Measurements from ENCODE around the gene EFNA1.
"Not testable (repeated sequence)": the region's sequence is repeated elsewhere in the genome, so short reads cannot be mapped to it uniquely, and the experiment has no call there.

The EFNA1 gene

GRCh38 chr1:155092641-155093040 lies 35.0 kb upstream of the EFNA1 start:
- DNase-seq, result no peak

DNA sequence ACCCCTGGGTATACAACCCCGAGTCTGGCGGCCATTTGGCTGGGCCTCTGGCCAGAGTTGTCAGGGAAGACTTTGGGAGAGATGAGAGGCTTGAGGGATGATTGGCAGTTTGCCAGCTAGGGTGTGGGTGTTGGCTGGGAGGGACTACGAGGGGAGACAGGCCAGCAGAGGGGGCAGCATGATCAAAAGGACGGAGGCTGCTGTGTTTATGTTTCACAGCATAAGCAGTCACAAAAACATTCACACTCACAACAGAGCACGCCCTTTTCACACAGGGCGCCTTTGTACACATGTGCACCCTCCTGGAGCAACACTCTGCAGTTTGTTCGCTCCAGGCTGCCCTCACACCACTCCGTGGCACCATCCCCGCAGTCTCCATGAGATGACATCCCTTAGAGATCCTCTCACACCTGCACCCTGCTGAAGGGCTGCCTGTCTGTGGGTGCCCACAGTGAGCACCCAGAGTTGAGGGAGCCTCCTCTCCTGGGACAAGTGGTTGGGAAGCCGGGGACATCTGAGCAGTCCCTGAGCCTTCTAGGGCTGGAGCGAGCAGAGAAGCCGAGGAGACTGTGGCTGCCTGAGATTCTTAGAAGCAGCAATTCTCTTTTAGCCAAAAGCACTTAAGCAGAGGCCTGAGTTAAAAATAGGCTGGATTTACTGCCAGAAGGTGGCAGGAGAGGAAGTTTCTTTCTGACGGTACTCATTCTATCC lies 33.6 kb upstream of the EFNA1 start:
- no peak for DNase-seq

DNA sequence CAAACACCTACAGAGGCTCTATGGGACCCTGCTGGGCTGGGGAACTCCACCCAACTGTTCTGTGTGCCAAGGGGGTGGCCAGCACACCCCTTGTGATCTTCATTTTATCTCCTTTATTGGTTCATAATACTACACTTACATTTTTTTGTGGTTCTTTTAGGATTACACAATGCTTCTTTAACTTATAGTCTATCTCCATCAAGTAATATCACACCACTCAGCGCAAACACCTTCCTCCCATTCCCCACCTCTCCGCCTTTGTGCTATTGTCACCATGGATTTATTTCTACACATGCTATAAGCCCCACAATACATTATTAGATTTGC lies 33.1 kb upstream of the EFNA1 start:
- DNase-seq, result no peak

DNA sequence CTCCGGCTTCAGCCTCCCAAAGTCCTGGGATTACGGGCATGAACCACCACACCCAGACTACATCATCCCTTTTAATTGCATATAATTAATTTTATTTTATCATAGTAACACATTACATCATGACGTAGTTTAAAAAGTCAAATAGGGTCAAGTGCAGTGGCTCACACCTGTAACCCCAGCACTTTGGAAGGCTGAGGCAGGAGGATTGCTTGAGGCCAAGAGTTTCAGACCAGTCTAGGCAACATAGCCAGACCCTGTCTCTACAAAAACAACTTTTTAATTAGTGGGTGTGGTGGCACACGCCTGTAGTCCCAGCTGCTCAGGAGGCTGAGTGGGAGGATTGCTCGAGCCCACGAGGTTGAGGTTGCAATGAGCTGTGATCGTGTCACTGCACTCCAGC lies 28.3 kb upstream of the EFNA1 start:
- no peak for DNase-seq

GRCh38 chr1:155103325-155103724 lies 24.4 kb upstream of the EFNA1 start:
- no peak for DNase-seq

- DNase-seq, result no peak
Measured at GRCh38 chr1:155104605-155105534, 22.8 kb upstream of the EFNA1 start.

- no peak for DNase-seq
Measured at GRCh38 chr1:155105604-155106011, 22.1 kb upstream of the EFNA1 start.

- no peak for DNase-seq
Measured at GRCh38 chr1:155106862-155107261, 20.8 kb upstream of the EFNA1 start.

- no peak for DNase-seq
Measured at GRCh38 chr1:155107309-155108264, 20.1 kb upstream of the EFNA1 start.

- no peak for DNase-seq
Measured at GRCh38 chr1:155108296-155108695, 19.4 kb upstream of the EFNA1 start.

DNA sequence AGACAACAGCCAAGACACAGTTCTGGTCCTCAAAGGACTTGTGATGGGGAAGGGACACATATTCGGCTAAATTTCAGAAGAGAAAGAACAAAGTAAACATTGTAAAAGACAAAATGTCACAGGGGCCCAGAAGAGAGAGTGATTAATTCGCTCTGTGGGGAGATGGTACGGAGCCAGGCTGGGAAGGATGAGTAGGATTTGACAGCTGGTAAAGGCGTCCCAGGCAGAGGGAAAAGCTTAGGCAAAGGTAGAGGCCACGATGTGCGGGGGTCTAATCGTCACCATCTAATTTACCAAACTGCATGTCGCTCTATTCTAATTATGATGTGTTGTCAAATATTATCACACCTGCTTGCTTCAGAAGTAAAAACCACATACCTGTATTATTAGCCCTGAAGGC lies 17.3 kb upstream of the EFNA1 start:
- no peak for DNase-seq

DNA sequence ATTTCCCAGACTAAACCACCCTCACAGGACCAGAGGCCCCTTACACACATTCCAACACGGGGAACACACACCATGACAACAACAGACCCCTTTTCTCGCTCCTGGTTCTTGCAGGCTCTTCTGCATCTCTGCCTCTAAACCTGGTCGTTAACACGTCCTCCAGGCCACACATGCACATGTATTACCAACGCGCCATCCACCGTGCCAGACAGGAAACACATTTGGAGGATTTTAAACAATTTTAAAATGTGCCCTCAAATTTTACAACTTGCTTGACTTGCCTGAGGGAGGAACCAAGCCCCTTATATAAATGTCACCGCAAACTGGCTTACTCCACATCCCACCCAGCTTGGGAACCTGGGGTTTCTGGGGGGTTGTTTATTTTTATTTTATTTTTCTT lies 16.9 kb upstream of the EFNA1 start:
- DNase-seq, result no peak

GRCh38 chr1:155113450-155113980 lies 14.2 kb upstream of the EFNA1 start:
- DNase-seq, result no peak

GRCh38 chr1:155116113-155116764 lies 11.4 kb upstream of the EFNA1 start:
- DNase-seq, result no peak

DNA sequence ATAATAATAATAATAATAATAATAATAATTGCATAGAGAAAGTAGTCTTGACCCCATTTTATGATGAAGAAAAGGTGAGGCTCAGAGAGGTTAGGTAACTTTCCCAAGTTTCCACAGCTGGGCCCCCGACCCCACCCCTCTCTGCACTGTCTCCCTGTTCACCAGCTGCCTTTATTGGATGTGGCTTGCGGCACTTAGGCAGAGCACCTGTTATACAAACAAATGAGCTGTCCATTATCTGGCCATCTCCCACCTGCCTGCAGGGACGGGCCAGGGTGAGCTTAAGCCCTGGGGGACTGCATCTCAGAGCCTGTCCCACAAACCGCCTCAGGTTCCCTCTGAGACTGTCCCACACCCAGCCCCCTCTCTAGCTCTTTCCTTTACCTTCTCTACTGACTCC lies 10.1 kb upstream of the EFNA1 start:
- no peak for DNase-seq

DNA sequence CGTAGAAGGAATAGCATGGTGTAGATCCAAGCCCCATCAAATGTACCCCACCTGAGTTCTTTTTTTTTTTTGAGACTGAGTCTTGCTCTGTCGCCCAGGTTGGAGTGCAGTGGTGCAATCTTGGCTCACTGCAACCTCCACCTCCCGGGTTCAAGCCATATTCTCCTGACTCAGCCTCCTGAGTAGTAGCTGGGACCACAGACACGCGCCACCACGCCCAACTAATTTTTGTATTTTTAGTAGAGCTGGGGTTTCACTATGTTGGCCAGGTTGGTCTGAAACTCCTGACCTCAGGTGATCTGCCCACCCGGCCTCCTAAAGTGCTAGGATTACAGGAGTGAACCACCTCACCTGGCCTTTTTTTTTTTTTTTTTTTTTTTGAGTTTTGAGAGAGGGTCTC lies 9.6 kb upstream of the EFNA1 start:
- DNase-seq, result not testable (repeated sequence)

DNA sequence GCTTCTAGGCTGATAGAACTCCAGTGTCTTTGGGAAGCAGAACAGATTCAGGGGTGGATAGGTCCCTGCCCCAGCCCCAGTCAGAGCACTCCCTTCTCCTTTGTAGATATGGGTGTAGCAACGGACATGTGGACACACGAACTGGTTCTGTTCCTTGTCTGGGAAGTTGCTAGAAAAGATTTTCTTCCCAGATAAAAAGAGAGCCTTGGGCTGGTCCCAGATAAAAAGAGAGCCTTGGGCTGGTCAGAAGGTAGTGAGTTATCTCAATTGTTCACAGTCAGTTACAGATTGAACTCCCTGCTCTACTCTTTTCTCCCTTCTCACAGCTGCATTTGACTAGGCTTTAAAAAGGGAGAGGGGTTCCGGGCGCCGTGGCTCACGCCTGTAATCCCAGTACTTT lies 7.4 kb upstream of the EFNA1 start:
- DNase-seq, result no peak

DNA sequence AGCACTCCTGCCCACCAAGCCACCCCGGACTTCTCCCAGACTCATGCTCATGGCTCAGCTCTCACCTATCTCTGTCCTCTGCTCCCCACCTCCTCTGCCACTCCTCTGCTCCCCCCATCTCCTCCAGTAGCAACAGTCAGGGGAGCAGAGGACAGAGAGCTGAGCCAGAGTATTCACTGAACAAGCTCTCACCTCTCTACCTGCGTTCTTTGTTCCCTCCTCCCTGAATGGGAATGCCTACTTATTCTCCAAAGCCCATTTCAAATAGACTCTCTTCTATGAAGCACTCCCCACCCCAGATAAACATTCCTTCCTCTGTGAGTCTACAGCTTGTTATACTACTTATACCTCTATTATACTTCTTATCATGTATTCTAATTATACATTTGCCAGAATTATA lies 6.4 kb upstream of the EFNA1 start:
- no peak for DNase-seq

GRCh38 chr1:155122308-155122707 lies 5.4 kb upstream of the EFNA1 start:
- no peak for DNase-seq

- no peak for DNase-seq
Measured at GRCh38 chr1:155123801-155124200, 3.9 kb upstream of the EFNA1 start.

DNA sequence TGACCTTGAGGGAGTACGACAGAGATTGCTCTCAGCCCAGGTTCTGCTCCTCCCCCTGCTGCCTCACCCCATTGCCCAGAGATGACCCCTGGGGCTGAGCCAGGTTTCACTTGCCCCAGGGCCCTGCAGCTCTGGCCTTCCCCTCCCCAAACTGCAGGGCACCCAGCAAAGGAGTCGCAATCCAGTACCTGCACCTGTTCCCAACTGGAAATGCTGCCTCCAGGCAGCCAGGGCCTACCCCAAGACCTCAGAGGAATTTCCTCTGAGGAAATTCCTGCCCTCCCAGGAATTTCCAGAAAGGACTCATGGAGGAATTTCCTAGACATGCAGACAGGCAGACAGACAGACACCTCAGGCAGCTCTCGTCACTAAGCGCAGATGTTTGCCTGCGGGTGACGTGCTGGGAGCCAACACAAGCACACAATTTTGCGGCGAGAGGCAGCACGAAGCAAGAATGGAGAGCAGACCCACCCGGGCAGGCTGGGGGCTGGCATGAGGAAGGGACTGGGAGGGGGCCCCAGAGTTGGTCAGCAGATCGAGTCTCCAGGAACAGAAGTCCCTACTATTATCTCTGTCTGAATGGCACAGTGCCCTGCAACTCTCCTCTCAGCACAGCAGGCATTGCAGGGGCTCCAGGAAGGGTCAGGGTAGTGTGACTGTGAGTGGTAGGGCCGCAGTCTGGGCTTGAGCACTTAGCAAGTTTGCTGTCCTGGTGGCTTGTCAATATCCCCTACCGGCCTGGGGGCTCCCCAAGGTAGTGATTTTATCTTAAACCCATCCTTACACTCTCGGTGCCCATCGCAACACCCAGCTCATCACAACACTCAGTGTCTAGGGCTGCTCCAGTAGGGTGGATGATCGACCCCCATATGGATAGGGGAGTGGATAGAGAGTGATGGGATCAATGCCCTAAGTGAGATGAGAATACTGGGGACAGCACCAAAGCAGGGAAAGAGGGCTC lies 2.9 kb upstream of the EFNA1 start:
- no peak for DNase-seq
